Right forelimb (tissue), 1 donor: ENCODE measurements around the gene MOB3B.

Experiments
- DNase-seq: peaks from one replicate; pipeline ENCODE4 v3.0.0-alpha.2; 2018

MOB3B gene

DNA sequence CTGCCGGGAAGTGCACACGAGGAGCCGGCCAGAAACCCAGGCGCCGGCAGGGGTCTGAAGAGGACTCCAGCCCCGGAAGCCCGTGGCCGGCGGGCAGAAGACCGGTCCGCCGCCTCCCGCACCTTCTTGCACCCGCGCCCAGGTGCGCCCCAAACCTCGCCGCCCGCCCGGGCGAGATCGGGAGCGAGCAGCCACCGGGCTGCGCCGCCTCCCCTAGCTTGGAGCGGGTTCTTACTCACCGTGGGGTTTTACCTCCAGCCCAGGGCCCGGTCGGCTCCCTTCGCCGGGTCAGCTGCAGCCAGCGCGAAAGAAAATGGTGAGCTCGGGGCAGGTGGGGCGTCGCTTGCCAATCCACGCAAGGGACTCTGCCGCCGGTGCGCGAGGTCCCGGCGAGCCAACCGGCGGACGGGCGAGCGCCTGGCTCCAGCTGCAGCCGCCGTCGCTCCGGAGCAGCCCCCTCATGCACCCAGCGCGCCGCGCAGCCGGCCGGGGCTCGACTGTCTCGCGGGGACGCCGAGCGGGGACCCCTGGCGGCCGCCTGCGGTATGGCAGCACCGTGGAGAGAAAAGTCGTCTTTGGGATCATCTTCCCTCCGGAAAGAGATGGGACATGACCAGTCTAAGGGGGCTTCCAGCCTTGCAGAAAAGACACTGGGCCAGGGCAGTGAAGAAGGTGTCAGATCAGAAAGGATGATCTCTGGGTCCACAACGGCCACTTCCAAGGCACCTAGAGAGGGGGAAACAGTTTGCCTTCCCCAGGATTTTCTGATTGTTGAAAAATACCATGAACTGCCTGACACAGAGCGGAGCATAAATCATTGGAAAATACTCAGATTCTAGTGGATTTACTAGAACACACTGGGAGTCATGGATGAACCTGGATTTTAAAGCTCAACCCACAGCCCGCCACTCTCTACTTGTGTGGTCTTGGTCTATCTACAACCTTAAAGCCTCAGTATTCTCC, at the start of gene MOB3B:
TSS of gene MOB3B (minus strand) at position 499 of the 963 bp plus-strand sequence. CDS start 74,264 bp downstream, outside the sequence.
- peak; percentile 92 for DNase-seq

DNA sequence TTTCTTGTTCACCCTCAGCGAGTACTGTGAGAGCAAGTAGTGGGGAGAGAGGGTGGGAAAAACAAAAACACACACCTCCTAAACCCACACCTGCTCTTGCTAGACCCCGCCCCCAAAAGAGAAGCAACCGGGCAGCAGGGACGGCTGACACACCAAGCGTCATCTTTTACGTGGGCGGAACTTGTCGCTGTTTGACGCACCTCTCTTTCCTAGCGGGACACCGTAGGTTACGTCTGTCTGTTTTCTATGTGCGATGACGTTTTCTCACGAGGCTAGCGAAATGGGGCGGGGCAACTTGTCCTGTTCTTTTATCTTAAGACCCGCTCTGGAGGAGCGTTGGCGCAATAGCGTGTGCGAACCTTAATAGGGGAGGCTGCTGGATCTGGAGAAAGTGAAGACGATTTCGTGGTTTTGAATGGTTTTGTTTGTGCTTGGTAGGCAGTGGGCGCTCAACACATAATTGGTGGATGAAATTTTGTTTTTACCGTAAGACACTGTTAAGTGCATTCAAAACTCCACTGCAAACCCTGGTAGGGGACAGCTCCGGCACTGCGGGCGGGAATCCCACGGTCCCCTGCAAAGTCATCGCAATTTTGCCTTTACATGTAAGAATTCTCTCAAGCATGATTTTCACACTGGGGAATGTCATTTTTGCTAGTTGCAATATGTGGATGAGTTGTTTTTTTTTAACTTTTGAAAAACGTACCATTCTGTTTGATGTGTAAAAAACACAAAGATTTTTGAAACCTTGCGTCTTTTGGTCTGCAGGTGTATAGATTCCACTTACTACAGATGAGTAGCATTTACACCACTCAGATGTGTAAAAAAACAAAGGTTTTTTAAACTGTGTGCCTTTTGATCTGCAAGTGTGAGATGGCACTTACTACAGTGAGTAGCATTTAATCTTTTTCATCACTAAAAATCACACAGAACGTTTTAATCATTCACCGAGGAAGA, 44.3 kb upstream of the MOB3B start:
- DNase-seq = peak; percentile 90

DNA sequence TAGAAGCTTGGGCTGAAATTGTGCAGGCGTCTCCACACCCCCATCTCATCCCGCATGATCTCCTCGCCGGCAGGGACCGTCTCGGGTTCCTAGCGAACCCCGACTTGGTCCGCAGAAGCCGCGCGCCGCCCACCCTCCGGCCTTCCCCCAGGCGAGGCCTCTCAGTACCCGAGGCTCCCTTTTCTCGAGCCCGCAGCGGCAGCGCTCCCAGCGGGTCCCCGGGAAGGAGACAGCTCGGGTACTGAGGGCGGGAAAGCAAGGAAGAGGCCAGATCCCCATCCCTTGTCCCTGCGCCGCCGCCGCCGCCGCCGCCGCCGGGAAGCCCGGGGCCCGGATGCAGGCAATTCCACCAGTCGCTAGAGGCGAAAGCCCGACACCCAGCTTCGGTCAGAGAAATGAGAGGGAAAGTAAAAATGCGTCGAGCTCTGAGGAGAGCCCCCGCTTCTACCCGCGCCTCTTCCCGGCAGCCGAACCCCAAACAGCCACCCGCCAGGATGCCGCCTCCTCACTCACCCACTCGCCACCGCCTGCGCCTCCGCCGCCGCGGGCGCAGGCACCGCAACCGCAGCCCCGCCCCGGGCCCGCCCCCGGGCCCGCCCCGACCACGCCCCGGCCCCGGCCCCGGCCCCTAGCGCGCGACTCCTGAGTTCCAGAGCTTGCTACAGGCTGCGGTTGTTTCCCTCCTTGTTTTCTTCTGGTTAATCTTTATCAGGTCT, 43.5 kb upstream of the MOB3B start, which contains the start of gene C9orf72:
TSS of gene C9orf72 (minus strand) at position 564 of the 716 bp plus-strand sequence. CDS start 6,361 bp downstream, outside the sequence.
- peak; percentile 92 for DNase-seq

DNA sequence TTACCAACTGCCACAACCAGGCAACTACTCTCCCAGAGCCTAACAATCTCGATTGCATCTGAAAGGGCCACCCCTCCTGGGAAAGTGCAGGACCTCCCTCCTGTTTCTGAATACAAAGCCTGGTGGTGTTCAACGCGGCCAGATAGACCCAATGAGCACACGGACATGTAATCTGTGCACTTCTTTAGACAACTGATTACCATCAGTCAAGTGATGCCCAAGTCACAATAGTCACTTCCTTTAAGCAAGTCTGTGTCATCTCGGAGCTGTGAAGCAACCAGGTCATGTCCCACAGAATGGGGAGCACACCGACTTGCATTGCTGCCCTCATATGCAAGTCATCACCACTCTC, 42.9 kb upstream of the MOB3B start:
- no peak for DNase-seq

DNA sequence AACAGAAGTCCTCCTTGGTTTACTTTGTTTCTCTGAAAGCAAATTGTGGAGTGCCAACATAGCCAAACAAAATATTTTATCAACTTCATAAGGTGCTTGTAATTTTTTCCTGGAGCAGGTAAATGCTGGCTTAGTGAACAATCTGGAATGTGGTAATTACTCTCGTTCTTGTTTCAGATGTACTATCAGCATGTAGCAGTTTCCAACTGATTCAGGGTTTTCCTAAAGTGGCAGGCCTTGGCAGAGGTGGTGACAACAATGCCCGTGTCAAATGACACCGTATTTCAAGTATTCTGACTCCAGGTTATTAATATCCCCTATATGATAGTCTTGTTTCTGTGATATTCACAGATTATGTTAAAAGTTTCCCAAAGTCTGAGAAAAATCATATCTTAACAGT, 42.4 kb upstream of the MOB3B start:
- no peak for DNase-seq

DNA sequence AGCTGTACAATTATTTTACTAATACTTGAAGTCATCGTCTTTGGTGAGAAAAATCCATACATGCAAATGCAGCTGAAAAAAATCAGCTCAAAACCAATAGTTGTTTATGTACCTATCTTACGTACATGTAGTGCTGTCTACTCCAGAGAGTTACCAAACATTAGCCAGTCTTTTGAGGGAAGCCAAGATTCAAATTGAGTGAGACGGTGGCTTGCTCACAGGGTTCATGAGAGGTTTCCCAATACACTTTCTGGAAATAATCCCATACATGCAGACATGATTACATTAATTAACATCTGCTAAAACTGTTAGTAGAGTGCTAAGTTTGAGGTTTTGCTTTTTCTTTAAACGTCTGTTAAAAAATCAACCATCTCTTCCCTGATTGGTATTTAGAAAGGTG, 41.4 kb upstream of the MOB3B start:
- DNase-seq = no peak

DNA sequence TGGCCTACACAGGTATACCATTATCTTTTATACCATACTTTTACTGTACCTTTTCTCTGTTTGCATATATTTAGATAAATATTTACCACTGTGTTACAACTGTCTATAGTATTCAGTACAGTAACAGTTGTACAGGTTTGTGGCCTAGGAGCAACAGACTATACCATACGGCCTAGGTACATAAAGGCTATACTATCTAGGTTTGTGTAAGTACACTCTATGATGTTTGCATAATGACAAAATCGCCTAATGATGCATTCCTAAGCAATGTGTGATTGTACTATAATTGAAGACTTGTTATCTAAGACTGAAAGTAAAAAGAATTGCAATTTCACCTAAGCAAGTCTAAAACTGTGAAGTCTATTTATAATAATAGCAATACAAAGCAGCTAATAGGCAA, 39.8 kb upstream of the MOB3B start:
- no peak for DNase-seq

DNA sequence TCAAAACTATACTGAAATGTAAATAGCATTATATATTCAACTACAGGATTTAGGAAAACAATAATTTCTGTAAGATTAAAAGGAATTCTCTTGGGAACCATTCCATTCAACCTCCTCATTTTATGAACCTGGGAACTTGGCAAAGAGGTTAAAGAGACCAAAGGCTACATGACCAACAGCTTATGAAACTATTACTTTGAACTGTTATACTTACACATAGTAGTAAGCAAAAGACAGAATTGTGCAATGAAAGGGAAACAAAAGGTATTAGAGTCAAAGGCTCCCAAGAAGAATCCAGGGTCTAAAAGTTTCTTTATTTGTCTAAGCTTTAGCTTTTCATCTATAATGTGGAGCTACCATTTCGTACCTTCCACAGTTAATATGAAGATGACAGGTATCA, 36.5 kb upstream of the MOB3B start:
- DNase-seq = no peak

DNA sequence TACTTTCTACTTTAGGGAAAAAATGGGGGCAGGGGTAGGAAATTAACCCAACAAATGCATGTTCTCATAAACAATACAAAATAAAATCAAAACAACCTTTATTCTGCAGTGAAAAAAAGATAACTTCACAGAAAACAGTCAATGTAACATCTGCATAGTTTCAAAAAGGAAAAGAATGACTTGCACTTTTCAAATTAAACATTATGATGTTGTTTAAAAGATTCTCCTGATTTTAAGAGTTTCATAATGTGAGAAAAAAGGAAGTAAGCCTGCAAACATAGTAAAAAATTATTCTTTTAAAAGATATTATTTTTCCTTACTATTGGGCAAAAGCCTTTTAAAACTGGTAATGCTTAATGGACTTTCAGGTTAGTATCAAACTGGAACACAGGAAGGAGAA, 36.1 kb upstream of the MOB3B start:
- DNase-seq = no peak

DNA sequence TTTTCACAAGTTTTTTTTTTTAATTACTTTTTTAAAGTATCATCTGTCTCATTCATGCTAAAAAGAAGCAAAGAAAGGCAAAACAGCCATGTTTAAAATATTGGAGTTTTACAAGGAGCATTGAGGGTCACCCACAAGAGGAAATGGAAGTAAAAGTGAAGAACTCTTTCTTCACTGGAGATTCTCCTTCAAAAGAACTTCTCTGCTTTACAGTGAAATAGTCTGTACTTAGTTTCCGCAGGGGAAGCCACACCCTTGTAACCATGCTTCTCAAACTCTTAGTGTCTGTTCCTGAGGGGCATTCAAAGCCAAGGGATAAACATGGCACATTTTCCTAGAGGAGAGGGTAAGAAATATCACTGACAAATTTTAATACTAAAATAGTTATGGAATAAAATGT, 35.1 kb upstream of the MOB3B start:
- DNase-seq = no peak

DNA sequence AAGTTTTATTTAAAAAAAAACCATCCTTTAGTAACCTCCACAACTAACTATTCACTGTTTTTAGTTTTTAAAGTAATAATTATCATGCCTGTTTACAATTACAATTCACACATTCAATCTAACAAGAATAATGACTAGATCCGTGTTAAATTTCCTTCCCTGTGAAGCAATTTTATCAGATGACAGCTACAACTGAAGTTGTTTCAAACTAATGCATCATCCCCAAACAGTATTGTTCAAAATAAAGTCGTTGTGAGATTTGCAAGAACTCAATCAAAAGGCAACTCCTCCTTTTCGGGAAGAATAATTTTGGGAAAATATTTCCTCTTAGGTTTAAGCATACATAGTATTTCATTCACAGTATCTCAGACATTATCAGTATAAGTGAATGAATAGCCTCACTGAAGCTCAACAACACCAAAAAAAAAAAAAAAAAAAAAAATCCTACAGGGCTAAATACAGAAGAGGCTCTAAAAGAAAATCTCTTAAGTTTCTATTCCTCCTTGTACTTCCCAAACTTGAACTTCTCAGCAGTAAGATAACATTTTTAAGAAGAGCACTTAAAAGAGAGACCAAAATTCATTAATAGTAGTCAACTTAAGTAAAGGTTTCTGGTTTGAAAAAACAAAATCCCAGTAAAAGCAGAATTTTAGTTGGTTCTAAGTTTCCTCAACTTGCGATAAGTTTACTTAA, 34.3 kb upstream of the MOB3B start:
- DNase-seq = no peak

DNA sequence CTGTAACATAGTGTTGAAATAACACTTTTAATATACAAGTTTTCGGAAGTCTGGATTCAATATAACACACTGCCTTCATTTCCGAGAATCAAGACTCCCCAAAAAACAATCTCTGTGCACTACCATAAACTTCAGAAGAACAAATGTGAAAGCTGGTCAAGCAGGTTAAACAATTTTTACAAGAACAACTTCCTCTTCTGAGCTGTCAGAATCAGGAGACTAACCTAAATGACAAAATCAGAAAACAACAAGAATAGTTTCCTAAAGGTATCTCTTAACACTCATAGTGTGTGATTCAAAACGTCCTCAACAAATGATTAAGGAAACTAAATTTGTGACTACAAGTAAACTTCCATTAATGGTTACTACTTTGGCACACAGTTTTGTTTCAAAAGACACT, 32.1 kb upstream of the MOB3B start:
- no peak for DNase-seq

DNA sequence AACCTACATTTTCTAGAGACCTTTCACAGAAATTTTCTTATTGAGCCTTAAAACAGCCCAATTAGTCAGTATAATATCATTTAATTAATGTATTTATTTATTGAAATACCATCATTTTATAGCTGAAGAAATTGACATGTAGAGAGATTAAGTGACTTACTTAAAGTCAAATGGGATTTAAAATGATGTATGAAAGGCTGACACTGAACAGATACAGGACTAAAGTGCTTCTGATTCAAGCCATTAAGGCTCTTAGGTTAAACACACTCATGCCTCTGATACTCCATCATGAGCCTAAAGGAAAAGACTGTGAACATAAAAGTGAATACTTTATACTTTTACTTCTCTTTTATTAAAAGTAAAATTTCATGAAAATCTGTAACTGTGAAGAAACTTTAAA, 30.8 kb upstream of the MOB3B start:
- DNase-seq = no peak

DNA sequence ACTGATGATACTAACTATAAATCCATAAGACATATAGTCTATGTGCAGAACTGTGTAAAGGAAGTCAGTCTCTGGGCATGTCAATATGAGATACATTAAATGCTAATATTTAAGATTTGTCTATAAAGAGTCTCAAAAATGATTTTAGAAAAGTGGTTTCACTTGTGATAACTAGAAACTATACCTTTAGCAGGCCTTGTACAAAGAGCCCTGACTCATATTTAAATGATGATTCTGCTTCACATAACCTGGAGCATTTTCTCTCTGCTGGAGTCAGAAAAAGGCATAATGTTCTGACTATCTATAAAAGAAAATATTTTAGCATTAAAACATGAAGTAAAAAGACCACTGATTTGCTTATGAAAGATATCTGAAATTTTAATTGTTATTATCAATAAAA, 28.7 kb upstream of the MOB3B start:
- DNase-seq = no peak

DNA sequence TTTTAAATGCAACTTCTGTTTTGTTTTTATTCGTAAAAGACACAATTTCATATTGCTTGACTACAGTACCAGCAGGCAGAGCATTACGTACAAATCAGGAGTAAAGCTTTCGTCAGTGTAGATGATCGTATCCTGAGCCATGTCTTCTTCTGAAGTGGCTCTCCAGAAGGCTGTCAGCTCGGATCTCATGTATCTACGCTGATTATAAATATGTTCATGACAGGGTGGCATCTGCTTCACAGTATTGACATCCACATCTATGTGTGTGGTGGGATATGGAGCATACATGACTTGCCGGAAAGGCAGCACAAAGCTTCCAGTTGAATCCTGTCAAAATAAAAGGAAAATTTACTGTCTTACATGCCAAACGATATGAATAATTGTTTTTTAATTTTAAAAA, 26.9 kb upstream of the MOB3B start:
- no peak for DNase-seq

DNA sequence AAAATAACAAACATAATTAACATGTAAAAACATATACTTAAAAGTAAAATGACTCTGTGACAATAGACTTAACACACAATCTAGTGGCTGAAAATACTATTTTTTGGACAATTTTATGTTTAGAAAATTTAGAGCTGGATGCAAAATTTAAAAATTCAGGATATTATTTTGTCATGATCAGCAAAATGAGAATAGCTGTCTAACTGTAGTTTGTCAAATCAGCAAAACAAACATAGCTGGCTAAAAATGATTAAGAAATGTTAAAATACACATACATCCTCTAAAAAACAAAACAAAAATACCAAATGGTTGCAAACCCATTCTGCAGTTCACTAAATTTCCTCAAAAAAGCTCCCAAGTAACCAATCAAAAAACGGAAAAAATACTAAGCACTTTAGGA, 25.1 kb upstream of the MOB3B start:
- no peak for DNase-seq

DNA sequence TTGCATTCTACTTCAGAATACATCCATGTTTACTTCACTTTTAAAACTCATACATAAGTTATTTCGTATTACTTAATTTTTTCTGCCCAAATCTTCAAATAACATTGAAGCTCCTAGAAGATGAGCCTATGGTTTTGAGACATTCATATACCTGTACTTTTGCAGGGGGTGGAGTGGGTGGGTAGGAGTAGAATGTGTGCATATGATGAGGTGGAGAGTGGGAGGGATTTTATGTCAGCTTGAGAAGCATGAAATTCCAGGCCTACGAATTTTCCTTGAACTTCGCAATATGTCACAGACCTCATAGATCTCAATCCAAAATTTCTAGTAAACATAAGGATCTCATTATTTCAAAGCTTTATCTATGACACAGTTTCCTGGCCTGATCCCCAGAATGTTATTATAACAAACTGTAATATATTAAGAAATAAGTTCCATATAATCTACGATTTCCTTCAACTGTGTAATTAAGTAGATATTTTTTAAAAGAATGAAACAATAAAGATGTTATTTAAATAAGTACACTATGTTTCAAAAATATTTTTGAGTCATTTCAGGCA, 19.7 kb upstream of the MOB3B start:
- no peak for DNase-seq

DNA sequence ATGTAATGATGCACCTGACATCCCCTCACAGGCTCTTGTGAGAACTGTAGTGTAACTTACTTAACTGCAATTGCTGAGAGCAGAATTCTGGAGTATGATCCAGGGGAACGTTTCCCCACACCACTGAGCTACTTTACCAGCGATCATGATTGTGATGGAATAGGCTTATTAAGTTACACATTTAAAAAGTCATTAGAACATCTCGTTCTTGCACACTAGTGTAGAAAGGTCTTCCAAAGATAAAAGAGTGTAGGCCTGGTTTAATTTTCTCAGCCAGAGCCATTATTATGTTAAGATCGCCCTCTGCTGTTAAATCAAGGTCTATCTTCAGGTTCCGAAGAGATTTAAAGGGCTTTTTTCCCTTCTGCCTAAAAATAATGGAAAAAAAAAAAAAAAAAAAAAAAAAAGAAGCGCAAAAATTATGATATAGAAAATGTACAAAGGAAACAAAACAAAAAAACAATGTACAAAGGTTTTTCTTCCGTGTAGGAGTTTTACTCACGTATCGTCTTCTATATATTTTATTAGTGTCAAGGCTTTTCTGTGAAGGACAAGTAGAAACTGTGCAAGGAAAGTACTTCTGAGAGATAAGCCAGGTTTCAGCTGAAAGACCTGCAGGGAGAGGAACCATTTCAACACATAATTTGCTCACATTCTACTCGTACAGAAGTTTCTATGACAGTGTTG, 18.6 kb upstream of the MOB3B start:
- DNase-seq = no peak

DNA sequence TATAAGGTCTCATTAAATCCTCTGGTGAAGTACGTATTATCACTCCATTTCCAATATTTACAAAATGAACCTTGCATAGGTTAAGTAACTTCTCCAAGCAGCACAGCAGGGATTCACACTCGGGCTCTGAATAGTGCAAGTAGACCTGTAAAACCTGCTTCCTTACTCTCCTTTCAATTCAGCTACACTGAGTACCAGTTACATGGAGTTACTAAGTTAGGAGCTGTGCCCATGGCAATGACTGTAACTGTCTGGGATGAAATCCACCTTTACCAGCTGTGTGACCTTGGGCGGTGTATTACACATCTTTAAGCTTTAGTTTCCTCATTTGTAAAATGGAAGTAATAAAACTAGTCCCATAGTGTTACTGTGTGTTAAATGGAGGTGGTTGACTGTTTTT, 15.9 kb upstream of the MOB3B start:
- no peak for DNase-seq

DNA sequence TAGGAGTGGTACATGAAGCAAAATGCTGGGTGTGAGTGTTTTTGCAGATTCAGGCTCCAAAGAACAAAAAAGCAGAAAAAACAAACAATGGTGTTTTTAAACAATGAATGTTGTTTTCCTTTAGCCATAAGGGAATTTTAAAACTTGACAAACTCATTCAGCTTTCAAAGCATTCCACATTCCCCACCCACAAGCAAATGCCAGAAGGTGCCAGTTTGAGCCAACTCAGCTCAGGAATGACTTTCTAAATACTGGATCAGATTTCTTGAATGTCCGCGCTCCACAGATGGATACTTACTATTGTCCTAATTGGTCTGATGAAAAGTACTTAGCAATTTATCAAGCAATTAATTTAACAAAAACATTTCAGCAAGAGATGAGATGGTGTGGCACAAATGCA, 12.9 kb upstream of the MOB3B start:
- DNase-seq = no peak

DNA sequence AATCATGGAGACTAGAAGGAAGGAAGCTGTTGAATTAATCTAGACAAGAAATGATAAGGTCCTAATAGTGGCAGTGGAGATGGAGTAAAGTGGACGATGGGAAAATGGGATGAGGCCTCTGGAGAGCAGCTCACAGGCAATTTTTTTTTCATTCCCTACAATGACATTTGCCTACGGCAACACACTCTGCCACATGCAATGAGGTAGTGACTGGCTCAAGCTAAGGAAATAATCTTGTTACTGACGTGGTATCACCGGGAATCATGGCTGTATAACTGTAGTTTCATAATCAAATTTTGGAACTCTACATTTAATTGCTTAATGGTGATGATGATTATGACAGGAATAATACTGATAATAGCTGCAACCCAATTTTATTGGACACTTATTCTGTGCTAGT, 12.1 kb upstream of the MOB3B start:
- no peak for DNase-seq
